LNCaP clone FGC (cell line): ENCODE results near the gene SNX3.
A peak's percentile ranks its signal among the peaks of the same experiment; 100 is the strongest.
"Not testable (repeated sequence)": the region's sequence is repeated elsewhere in the genome, so short reads cannot be mapped to it uniquely, and the experiment has no call there.

Experiments
- DNase-seq: peaks from one replicate; pipeline ENCODE4 v3.0.0-alpha.2; 2011; ENCODE audit warnings: low read depth
- H3K4me3 ChIP-seq: 2 replicates; pipeline ENCODE4 v1.5.1; 2011; ENCODE audit warnings: mild to moderate bottlenecking, low read depth, low read length, control low read depth
- CTCF ChIP-seq: IDR thresholded peaks from 2 replicates; pipeline ENCODE4 v1.5.1; 2012; ENCODE audit warnings: mild to moderate bottlenecking; ENCODE audit not compliant: control insufficient read depth, insufficient read depth; ENCODE audit errors: extremely low read depth

The SNX3 gene

DNA sequence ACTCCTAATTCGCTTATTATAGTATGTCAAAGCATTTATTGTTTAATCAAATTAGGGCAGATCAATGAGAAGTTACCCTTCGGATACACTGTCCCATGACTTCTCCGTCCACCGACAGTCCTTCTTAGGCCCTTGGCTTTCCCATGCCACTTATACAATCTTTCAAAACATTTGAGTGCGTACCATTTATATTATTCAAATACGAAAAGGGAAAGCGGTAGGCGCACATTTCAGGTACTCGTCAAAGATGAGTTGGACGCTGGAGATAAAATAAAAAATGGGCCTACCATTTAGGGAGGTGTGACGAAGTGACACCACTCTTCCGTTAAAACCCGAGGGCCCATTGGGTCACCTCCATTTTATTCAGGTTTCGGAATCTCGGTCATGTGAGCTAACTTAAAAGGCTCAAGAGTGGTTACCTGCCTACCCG, 33.5 kb upstream of the SNX3 start:
- H3K4me3 ChIP-seq = peak overlapping the region; percentile 93
- no peak for DNase-seq
- no peak for TF ChIP-seq CTCF

DNA sequence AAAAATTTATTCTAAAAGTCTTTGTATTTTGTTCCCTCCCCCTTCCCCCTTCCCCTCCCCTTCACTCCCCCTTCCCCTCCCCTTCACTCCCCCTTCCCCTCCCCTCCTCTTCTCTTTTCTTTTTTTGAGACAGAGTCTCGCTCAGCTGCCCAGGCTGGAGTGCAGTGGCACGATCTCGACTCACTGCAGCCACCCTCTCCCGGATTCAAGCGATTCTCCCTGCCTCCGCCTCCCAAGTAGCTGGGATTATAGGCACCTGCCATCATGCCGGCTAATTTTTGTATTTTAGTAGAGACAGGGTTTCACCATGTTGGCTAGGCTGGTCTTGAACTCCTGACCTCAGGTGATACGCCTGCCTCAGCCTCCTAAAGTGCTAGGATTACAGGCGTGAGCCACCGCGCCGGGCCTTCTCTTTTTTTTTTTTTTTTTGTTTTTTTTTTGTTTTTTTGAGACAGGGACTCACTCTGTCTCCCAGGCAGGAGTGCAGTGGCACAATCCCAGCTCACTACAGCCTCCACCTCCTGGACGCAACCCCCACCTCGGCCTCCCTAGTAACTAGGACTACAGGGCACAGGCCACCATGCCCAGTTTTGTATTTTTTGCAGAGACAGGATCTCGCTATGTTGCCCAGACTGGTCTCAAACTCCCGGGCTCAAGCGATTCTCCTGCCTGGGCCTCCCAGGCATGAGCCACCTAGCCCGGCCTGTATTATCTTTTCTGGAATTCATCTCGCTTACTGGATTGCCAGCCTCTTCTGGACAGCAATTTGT, 32.9 kb upstream of the SNX3 start:
- no peak overlapping the region for H3K4me3 ChIP-seq
- no peak for DNase-seq

DNA sequence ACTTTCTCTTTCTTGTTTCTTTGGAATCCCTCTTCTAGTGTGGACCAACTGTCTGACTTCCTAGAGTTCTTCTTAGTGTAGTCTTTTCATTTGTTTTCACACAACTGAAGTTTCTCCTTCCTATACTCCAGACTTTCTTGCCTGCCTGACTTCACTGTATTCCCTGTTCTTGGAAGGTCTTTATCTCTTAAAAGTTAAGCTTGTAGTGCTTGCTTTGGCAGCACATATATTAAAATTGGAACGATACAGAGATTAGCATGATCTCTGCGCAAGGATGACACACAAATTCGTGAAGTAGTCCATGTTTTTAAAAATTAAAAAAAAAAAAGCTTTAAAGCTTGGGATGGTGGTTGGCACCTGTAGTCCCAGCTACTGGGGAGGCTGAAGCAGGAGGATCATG, 31.7 kb upstream of the SNX3 start:
- peak; percentile 75 for DNase-seq
- not testable (repeated sequence) for H3K4me3 ChIP-seq

More for the DNA sequence above, 32.9 kb upstream of the SNX3 start:
- TF ChIP-seq CTCF = no peak

- no peak for TF ChIP-seq CTCF
- H3K4me3 ChIP-seq = no peak overlapping the region
- DNase-seq = no peak
Observed at GRCh38 chr6:108291091-108291490, 30.3 kb upstream of the SNX3 start.

DNA sequence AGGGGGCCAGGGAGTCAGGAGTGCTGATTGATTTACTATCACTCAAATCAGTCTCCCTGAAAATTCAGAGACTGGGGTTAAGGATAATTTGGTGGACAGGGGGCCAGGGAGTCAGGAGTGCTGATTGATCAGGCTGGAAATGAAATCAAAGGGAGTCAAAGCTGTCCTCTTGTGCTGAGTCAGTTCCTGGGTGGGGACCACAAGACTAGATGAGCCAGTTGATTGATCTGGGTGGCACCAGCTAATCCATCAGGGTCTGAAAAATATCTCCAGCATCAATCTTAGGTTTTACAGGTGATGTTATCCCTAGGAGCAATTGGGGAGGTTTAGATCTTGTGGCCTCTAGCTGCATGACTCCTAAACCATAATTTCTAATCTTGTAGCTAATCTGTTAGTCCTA, 27.9 kb upstream of the SNX3 start:
- H3K4me3 ChIP-seq = no peak overlapping the region
- TF ChIP-seq CTCF = no peak
- DNase-seq = no peak

- no peak for DNase-seq
- no peak for TF ChIP-seq CTCF
- H3K4me3 ChIP-seq = no peak overlapping the region
Observed at GRCh38 chr6:108287373-108287772, 26.5 kb upstream of the SNX3 start.

DNA sequence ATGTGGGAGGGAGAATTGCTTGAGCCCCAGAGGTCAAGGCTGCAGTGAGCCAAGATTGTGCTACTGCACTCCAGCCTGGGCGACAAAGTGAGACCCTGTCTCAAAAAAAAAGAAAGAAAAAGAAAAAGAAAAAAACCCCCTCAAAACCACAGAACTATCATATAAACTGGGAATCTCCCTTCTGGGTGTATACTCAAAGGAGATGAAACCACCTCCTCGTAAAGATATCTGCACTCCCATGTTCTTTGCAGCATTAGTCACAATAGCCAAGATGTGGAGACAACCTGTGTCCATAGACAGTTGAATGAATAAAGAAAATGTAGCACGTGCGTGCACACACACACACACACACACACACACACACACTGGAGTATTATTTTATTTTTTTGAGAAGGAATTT, 25.5 kb upstream of the SNX3 start:
- no peak for DNase-seq
- TF ChIP-seq CTCF = no peak
- H3K4me3 ChIP-seq = no peak overlapping the region
